ENCODE results near the gene SMAD2.

DNA sequence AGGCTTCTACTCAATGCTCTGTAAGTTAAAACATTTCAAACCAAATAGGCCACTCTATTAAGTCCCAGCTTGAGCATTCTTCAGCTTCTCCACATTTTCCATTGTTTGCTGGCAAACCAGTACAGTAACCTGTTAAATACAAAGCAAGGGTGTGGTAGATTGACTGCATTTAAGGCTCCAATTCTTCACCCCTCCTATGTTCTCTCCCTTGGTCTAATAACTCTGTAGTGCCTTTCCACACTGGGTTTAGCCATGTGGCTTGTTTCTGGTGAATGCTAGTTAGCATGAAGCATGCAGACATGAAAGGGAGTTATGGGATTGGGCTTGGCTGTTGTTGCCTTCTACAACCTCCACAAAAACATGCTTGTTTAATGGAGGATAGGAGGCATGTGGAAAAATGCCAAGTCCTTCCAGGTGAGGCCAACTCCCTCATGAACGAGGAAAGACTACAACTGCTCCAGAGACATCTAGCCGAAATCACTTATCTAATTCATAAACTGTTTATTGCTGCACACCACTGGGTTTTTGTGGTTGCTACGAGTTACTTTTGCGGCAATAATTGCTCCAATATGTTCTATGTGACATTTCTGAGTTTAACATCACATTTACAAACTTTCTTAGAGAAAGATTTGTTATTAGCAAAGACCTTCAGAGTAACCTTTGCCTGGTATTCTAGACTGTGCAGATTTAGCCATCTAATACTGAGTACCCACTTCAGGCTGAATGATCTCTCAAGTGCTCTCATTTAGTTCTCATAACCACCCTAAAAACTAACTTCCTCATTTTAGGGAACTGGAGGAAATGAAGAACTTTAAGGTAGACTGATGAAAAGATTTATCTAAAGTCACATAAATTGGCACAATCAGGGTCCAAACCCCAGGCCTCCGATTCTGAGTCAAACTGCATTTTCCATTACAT is 104.0 kb downstream of the SMAD2 start:
- TF ChIP-seq EZH2 (IDR thresholded peaks at IDR 0.05; ENCODE audit: insufficient read depth, poor library complexity, severe bottlenecking) (no peak), EZH2phosphoT487 (IDR thresholded peaks at IDR 0.05; ENCODE audit: insufficient read depth, low read depth) (no peak)

All from GM23248 (cell line).